Left lung (tissue), 10 donors: ENCODE measurements around the gene DHRS7. TPM values are rescaled to one million over a fixed set of nuclear protein-coding genes. Genes with fewer than 3 reads are reported as not detected.

Experiments
- ATAC-seq: fragments of 200-7000 bp; cut with Tn5 transposase; one replicate; pipeline ENCODE4 v1.9.1; 2020; ENCODE audit warnings: moderate library complexity
- DNase-seq, 4 donors: peaks; one replicate each; pipeline ENCODE4 v3.0.0-alpha.2; 2013 to 2020
- H3K27ac ChIP-seq, 2 donors: fragments of 200-600 bp; sonication (generic) in 1 of 2; one replicate each; pipeline versions ENCODE4 v1.5.0 to v1.8.0; 2020 to 2021
- H3K27me3 ChIP-seq, 2 donors: fragments of 200-600 bp; sonication (generic) in 1 of 2; one replicate each; pipeline versions ENCODE4 v1.5.0 to v1.8.0; 2020 to 2021
- H3K36me3 ChIP-seq, 2 donors: fragments of 200-600 bp; sonication (generic) in 1 of 2; one replicate each; pipeline versions ENCODE4 v1.5.0 to v1.8.0; 2020 to 2021
- H3K4me1 ChIP-seq, 2 donors: fragments of 200-600 bp; one replicate each; pipeline ENCODE4 v1.8.0; 2021
- H3K4me3 ChIP-seq, 2 donors: fragments of 200-600 bp; sonication (generic) in 1 of 2; one replicate each; pipeline versions ENCODE4 v1.5.0 to v1.8.0; 2020 to 2021; ENCODE audit warnings: mild to moderate bottlenecking in 1 of 2
- H3K9me3 ChIP-seq, 2 donors: fragments of 200-600 bp; sonication (generic) in 1 of 2; one replicate each; pipeline versions ENCODE4 v1.5.0 to v1.8.0; 2020 to 2021
- intact Hi-C, 2 donors: fragments of 100-400 bp; cut with DNase I; formaldehyde crosslinking; loops; one replicate each; pipeline versions ENCODE4 v1.11.2 to v1.14.2; 2022
- polyA plus RNA-seq, 6 donors: library from polyadenylated mRNA; unstranded; fragments of 120-200 nt; gene quantifications; one replicate each; pipeline ENCODE4 v1.2.1, GENCODE V29; 2013; ENCODE audit not compliant: insufficient read length in 6 of 6
- total RNA-seq, 2 donors: library from RNA; stranded (reverse); fragmentation: NEBNext Ultra II Directional; extraction: Animal tissue kit (Norgen Biotek cat#: 25700); gene quantifications; one replicate each; pipeline ENCODE4 v1.2.1, GENCODE V29; 2021
- TF ChIP-seq, protein P1 (sequence below), 2 donors: fragments of 200-600 bp; sonication (generic) in 1 of 2; IDR thresholded peaks; one replicate each; pipeline versions ENCODE4 v1.5.0 to v1.8.0; 2021; ENCODE audit warnings: antibody characterized with exemption in 2 of 2
- donor health status: DM: no; HTN: yes; CAD: no.
- donor health status: DM: no; HTN: no; CAD: no.

DHRS7 gene
- total and polyA plus RNA-seq, 8 donors = 52.9 to 122 (median 57.8) TPM

DNA sequence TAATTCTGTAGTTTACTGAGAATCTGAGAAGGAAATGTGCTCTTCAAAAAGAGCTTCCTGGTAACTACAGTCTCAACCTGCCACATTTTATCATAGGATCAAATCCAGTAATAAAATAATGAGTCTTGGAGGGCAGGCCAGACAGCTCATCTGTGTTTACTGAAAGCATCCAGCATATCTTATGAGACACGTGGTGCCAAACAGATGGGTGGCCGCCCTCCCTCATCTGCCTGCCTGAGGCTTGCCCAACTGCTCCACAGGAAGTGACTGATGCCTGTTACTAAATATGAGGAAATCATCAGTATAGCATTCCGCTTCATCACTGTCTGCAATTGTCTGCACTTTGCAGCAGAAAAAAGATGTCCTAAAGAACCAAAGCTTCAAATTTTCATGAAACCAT, 13.5 kb downstream of the DHRS7 start:
- Histone ChIP-seq H3K27ac (peak overlapping the region; percentile 21 to 87), H3K4me1 (peaks cover 0 to 47% of the 10 kb centered on the region in 2 donors), H3K36me3 (peaks cover 0 to 59% of the 10 kb centered on the region in 2 donors), H3K4me3 (no peak overlapping the region), H3K9me3 (no peaks in the 10 kb centered on the region), H3K27me3 (no peaks in the 10 kb centered on the region)
- ATAC-seq (peak; percentile 90), DNase-seq (peak in 3 of 4 donors; percentile 49 to 89 (median 78))
- intact Hi-C loops = no loop called here
- TF ChIP-seq, protein P1, sequence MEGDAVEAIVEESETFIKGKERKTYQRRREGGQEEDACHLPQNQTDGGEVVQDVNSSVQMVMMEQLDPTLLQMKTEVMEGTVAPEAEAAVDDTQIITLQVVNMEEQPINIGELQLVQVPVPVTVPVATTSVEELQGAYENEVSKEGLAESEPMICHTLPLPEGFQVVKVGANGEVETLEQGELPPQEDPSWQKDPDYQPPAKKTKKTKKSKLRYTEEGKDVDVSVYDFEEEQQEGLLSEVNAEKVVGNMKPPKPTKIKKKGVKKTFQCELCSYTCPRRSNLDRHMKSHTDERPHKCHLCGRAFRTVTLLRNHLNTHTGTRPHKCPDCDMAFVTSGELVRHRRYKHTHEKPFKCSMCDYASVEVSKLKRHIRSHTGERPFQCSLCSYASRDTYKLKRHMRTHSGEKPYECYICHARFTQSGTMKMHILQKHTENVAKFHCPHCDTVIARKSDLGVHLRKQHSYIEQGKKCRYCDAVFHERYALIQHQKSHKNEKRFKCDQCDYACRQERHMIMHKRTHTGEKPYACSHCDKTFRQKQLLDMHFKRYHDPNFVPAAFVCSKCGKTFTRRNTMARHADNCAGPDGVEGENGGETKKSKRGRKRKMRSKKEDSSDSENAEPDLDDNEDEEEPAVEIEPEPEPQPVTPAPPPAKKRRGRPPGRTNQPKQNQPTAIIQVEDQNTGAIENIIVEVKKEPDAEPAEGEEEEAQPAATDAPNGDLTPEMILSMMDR (IDR thresholded peaks at IDR 0.05) = no peak

DNA sequence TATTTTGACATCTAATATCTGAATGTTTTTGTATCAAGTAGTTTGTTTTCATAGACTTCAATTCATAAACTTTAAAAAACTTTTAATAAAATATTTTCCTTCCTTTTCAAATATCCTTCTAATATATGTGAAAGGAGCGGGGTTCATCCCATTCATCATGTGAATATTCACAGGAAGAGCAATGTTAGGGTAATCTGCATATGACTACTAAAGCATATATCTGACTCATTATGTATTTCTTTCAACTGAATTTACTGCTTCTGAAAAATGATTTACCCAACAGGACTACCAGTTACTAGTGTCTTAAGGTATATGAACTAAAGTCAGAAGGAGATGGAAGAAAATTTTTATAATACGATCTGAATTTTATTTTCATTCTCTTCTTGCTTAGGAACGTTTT, 30.5 kb downstream of the DHRS7 start:
- Histone ChIP-seq H3K4me3 (no peak overlapping the region), H3K27me3 (no peaks in the 10 kb centered on the region), H3K36me3 (no peaks in the 10 kb centered on the region), H3K4me1 (no peaks in the 10 kb centered on the region), H3K27ac (no peak overlapping the region), H3K9me3 (no peaks in the 10 kb centered on the region)
- intact Hi-C loops = no loop called here
- TF ChIP-seq, protein P1 (IDR thresholded peaks at IDR 0.05) = no peak
- no peak for ATAC-seq
- DNase-seq = no peak

GRCh38 chr14:60133487-60133886, 31.7 kb downstream of the DHRS7 start:
- TF ChIP-seq, protein P1 (IDR thresholded peaks at IDR 0.05) = no peak
- intact Hi-C loops = no loop called here
- H3K27me3 ChIP-seq = no peaks in the 10 kb centered on the region
- peaks cover 0 to 4% of the 10 kb centered on the region in 2 donors for H3K36me3 ChIP-seq
- H3K4me3 ChIP-seq = no peak overlapping the region
- no peak overlapping the region for H3K27ac ChIP-seq
- DNase-seq (no peak), ATAC-seq (no peak)
- no peaks in the 10 kb centered on the region for H3K4me1 ChIP-seq
- H3K9me3 ChIP-seq = no peaks in the 10 kb centered on the region

DNA sequence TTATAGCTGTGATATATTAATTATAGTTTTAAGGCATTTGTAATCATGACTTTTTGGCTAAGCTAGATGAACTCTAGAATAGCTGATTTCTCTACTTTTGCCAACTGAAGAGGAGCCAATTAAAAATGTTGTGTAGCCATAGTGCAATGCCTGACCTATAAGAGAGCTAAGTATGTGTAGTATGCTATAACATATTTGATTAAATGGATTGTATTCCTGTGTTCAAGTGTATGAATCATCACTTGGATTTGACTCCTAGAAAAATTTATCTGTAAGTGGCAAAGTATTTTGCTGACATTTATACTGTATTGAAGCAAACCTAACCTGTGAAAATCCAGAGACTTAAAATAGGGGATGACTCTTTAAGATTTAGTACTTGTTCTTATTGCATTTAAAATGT, 39.3 kb downstream of the DHRS7 start:
- TF ChIP-seq, protein P1 (IDR thresholded peaks at IDR 0.05) = no peak
- intact Hi-C loops = no loop called here
- DNase-seq = no peak
- H3K4me3 ChIP-seq = no peak overlapping the region
- peaks cover 0 to 67% of the 10 kb centered on the region in 2 donors for H3K36me3 ChIP-seq
- H3K9me3 ChIP-seq = no peaks in the 10 kb centered on the region
- no peak for ATAC-seq
- no peak overlapping the region for H3K27ac ChIP-seq
- H3K4me1 ChIP-seq = no peaks in the 10 kb centered on the region
- no peaks in the 10 kb centered on the region for H3K27me3 ChIP-seq

DNA sequence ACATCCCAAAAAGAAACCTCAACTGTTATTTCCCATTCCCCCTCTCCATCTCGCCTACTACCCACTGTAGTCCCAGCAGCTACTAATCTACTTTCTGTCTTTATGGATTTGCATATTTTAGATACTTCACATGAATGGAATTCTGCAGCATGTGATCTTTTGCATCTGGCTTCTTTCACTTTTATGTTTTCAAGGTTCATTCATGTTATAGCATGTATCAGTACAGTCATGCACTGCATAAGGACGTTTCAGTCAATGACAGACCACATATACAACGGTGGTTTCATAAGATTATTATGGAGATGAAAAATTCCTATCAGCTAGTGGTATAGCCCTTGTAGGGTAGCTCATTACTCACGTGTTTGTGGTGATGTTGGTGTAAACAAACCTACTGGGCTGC, 49.0 kb downstream of the DHRS7 start:
- TF ChIP-seq, protein P1 (IDR thresholded peaks at IDR 0.05) = no peak
- Histone ChIP-seq H3K27me3 (no peaks in the 10 kb centered on the region), H3K9me3 (no peaks in the 10 kb centered on the region), H3K27ac (no peak overlapping the region), H3K36me3 (peaks cover 0 to 50% of the 10 kb centered on the region in 2 donors), H3K4me1 (no peaks in the 10 kb centered on the region), H3K4me3 (no peak overlapping the region)
- DNase-seq (no peak), ATAC-seq (no peak)
- intact Hi-C loops = no loop called here
